Gastrocnemius medialis (tissue), 4 donors: Measurements from ENCODE around the gene GPRIN3. TPM values are rescaled to one million over a fixed set of nuclear protein-coding genes. Genes with fewer than 3 reads are reported as not detected.

Experiments
- ATAC-seq, 2 donors: fragments of 150-250 bp; one replicate each; pipeline ENCODE4 v1.9.1; 2016
- DNase-seq, 2 donors: peaks; one replicate each; pipeline ENCODE4 v3.0.0-alpha.2; 2019
- H3K27ac ChIP-seq, 4 donors: fragments of 200-600 bp; sonication (generic); 1 replicate in 1 of 4; 2 replicates in 3 of 4; pipeline ENCODE4 v1.5.1; 2016 to 2018; ENCODE audit warnings: mild to moderate bottlenecking in 2 of 4, moderate library complexity in 1 of 4
- H3K27me3 ChIP-seq, 3 donors: fragments of 200-600 bp; sonication (generic) in 2 of 3; 1 replicate in 1 of 3; 2 replicates in 2 of 3; pipeline versions ENCODE4 v1.5.1 to v1.6.0; 2016 to 2019; ENCODE audit warnings: mild to moderate bottlenecking in 1 of 3, moderate library complexity in 1 of 3
- H3K36me3 ChIP-seq, 2 donors: fragments of 200-600 bp; sonication (generic) in 1 of 2; one replicate each; pipeline ENCODE4 v1.5.1; 2017 to 2018
- H3K4me1 ChIP-seq, 2 donors: fragments of 200-600 bp; sonication (generic) in 1 of 2; one replicate each; pipeline ENCODE4 v1.5.1; 2016 to 2017; ENCODE audit warnings: mild to moderate bottlenecking in 2 of 2
- H3K4me3 ChIP-seq, 4 donors: fragments of 200-600 bp; sonication (generic) in 3 of 4; 1 replicate in 1 of 4; 2 replicates in 3 of 4; pipeline ENCODE4 v1.5.1; 2016 to 2019; ENCODE audit warnings: mild to moderate bottlenecking in 2 of 4
- H3K9me3 ChIP-seq, 3 donors: fragments of 200-600 bp; sonication (generic) in 2 of 3; 1 replicate in 1 of 3; 2 replicates in 2 of 3; pipeline ENCODE4 v1.5.1; 2016 to 2019
- POLR2A ChIP-seq, 2 donors: fragments of 450-650 bp; IDR thresholded peaks; one replicate each; pipeline ENCODE4 v1.6.1; 2017; ENCODE audit warnings: antibody characterized with exemption in 2 of 2, mild to moderate bottlenecking in 2 of 2, moderate library complexity in 2 of 2
- in situ Hi-C, 4 donors: fragments of 200-750 bp; cut with MboI; loops; one replicate each; pipeline versions ENCODE4 v1.15.0 to v1.8.0; 2017; ENCODE audit warnings: low sequenced_read_pairs in 4 of 4
- intact Hi-C: fragments of 100-400 bp; cut with DNase I; formaldehyde crosslinking; loops from one replicate; pipeline ENCODE4 v1.15.1; 2023; ENCODE audit warnings: low total_unique reads
- total RNA-seq, 4 donors: library from RNA; depleted of rRNA; stranded (reverse); fragments of >200 nt; gene quantifications; one replicate each; pipeline versions ENCODE4 v1.1.0 to v1.2.3, GENCODE V29; 2016
- TF ChIP-seq, protein P1 (sequence below), 5 experiments: fragments of 450-650 bp in 3 of 5; fragments of 200-600 bp in 2 of 5; sonication (generic) in 2 of 5; IDR thresholded peaks in 4 of 5; conservative IDR thresholded peaks in 1 of 5; 1 replicate in 4 of 5; 2 replicates in 1 of 5; pipeline ENCODE4 v1.5.1; 2016 to 2019; ENCODE audit warnings: antibody characterized with exemption in 5 of 5, mild to moderate bottlenecking in 3 of 5, moderate library complexity in 3 of 5

GPRIN3 gene
- total RNA-seq, 4 donors from 2014 or later, result 1.2 to 3.1 (median 1.8) TPM

- intact Hi-C loops, result no loop called here
- in situ Hi-C loops, result loop anchor here in 1 of 4 donors (25.0 kb wide), 1 partner anchor 667 kb away; no protein-coding TSS in a partner anchor
- no peak overlapping the region for H3K27ac ChIP-seq
- H3K4me1 ChIP-seq, result no peaks in the 10 kb centered on the region
- H3K9me3 ChIP-seq, result no peaks in the 10 kb centered on the region
- TF ChIP-seq POLR2A (IDR thresholded peaks at IDR 0.05), result no peak
- TF ChIP-seq, protein P1, sequence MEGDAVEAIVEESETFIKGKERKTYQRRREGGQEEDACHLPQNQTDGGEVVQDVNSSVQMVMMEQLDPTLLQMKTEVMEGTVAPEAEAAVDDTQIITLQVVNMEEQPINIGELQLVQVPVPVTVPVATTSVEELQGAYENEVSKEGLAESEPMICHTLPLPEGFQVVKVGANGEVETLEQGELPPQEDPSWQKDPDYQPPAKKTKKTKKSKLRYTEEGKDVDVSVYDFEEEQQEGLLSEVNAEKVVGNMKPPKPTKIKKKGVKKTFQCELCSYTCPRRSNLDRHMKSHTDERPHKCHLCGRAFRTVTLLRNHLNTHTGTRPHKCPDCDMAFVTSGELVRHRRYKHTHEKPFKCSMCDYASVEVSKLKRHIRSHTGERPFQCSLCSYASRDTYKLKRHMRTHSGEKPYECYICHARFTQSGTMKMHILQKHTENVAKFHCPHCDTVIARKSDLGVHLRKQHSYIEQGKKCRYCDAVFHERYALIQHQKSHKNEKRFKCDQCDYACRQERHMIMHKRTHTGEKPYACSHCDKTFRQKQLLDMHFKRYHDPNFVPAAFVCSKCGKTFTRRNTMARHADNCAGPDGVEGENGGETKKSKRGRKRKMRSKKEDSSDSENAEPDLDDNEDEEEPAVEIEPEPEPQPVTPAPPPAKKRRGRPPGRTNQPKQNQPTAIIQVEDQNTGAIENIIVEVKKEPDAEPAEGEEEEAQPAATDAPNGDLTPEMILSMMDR (IDR thresholded peaks at IDR 0.05 in 4 of 5, conservative IDR thresholded peaks at IDR 0.05 in 1 of 5), result no peak
- ATAC-seq, result no peak
- no peaks in the 10 kb centered on the region for H3K27me3 ChIP-seq
- H3K4me3 ChIP-seq, result no peak overlapping the region
- no peaks in the 10 kb centered on the region for H3K36me3 ChIP-seq
- DNase-seq, result no peak
Measured at GRCh38 chr4:89245459-89245858, 62.1 kb downstream of the GPRIN3 start.

DNA sequence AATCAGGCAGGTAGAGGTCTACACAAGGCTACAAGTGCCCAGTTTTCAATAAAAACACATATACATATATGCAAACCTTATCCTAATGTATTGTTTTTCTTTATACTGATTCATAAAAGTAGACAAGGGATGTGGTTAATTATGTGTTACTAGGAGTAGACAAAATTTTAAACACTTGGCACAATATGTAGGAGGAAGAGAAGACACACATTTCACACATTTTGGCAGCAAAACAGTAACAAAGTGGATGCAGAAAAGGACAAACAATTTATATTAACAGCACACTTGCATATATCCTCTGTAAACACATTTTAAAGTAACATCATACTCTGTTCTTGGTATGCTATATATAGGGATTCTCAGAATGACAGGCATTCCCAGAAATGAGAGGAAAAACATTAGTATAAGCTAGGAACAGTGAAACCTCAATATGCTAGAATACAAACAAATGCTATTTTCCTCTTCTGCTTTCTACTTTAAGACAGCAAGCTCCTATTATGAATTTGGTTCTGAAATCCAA lies 63.8 kb downstream of the GPRIN3 start:
- TF ChIP-seq, protein P1 (IDR thresholded peaks at IDR 0.05 in 4 of 5, conservative IDR thresholded peaks at IDR 0.05 in 1 of 5), result no peak
- no peak for TF ChIP-seq POLR2A (IDR thresholded peaks at IDR 0.05)
- intact Hi-C loops (loop anchor here (2.0 kb wide), 1 partner anchor 173 kb away; no protein-coding TSS in a partner anchor), in situ Hi-C loops (loop anchor here in 1 of 4 donors (25.0 kb wide), 1 partner anchor 669 kb away; no protein-coding TSS in a partner anchor)
- Histone ChIP-seq H3K9me3 (no peaks in the 10 kb centered on the region), H3K27me3 (no peaks in the 10 kb centered on the region), H3K4me3 (no peak overlapping the region), H3K36me3 (no peaks in the 10 kb centered on the region), H3K4me1 (no peaks in the 10 kb centered on the region), H3K27ac (no peak overlapping the region)
- ATAC-seq (no peak), DNase-seq (no peak)

DNA sequence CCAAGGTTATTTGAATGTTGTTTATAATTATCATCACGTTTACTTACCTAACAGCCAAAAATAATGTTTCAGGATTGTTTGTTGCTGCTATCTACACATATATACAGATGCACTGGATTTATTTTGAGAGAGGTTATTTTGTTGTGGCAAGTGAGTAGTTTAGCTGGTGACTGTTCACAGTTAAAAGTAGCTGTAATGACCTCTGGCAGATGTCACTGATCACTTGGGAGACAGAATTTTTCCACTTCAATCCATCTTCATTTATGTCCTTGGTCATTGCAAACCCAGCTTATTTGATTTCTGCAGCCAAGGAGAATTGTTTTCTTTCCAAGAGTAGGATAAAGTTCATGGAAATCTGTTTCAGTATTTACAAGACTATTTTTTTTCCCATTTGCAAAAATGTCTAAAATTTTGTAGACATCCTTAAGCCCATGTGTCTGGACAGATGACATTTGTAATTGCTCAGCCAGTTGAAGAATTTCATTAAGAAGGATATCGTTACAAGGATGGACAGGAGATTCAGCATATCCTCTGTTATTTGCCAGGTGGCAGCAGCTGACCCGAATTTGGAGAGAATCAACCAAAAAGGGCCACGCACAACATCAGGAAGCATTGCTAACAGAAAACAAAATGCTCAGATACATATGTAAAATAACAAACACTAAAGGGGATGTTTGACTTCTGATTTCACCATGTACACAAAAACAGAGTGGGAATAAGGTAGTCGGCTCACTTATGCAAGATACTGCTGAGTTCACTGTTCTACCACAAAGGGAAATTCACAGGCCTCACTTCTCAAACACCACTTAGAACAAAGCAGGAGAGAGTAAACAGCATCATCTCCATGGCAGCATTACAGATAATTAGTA lies 64.5 kb downstream of the GPRIN3 start:
- Histone ChIP-seq H3K27ac (no peak overlapping the region), H3K36me3 (no peaks in the 10 kb centered on the region), H3K4me1 (no peaks in the 10 kb centered on the region), H3K27me3 (no peaks in the 10 kb centered on the region), H3K9me3 (no peaks in the 10 kb centered on the region), H3K4me3 (no peak overlapping the region)
- TF ChIP-seq POLR2A (IDR thresholded peaks at IDR 0.05), result no peak
- TF ChIP-seq, protein P1 (IDR thresholded peaks at IDR 0.05 in 4 of 5, conservative IDR thresholded peaks at IDR 0.05 in 1 of 5), result no peak
- ATAC-seq (no peak), DNase-seq (no peak)
- in situ Hi-C loops, result loop anchor here in 1 of 4 donors (25.0 kb wide), 1 partner anchor 669 kb away; no protein-coding TSS in a partner anchor
- intact Hi-C loops, result loop anchor here (2.0 kb wide), 1 partner anchor 174 kb away; no protein-coding TSS in a partner anchor

DNA sequence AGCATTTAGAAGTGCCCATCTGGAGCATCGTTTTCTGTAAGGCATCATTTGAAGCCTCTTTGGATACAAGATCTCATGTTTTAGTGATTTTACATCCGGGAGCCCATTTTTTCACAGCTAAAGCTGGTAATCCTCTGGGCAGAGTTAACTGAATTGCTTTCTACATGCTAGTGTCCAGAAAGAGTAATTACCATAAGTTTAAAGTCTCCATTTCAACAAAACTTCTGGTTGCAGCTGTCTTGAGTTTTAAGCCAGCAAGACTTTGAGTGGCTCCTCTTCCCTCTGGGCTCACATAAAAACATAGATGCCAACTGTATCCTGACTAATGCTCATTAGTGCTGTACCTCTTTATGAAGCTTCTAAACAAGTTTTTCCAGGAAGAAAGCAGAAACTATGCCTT lies 65.4 kb downstream of the GPRIN3 start:
- DNase-seq, result no peak
- no peaks in the 10 kb centered on the region for H3K4me1 ChIP-seq
- no peaks in the 10 kb centered on the region for H3K27me3 ChIP-seq
- no peak overlapping the region for H3K4me3 ChIP-seq
- no peak overlapping the region for H3K27ac ChIP-seq
- H3K36me3 ChIP-seq, result no peaks in the 10 kb centered on the region
- H3K9me3 ChIP-seq, result no peaks in the 10 kb centered on the region
- in situ Hi-C loops, result loop anchor here in 1 of 4 donors (25.0 kb wide), 1 partner anchor 670 kb away; no protein-coding TSS in a partner anchor
- TF ChIP-seq, protein P1 (IDR thresholded peaks at IDR 0.05 in 4 of 5, conservative IDR thresholded peaks at IDR 0.05 in 1 of 5), result no peak
- no peak for TF ChIP-seq POLR2A (IDR thresholded peaks at IDR 0.05)
- intact Hi-C loops, result loop anchor here (2.0 kb wide), 1 partner anchor 175 kb away; no protein-coding TSS in a partner anchor
- ATAC-seq, result no peak
